SK-N-MC (cell line): ENCODE results near the gene ABL2.
"Not testable (repeated sequence)": the region's sequence is repeated elsewhere in the genome, so short reads cannot be mapped to it uniquely, and the experiment has no call there.

Source experiments
- DNase-seq: peaks from one replicate; pipeline ENCODE4 v3.0.0-alpha.2; 2011; ENCODE audit warnings: low read depth, low spot score
- H3K27ac ChIP-seq: fragments of 200-600 bp; sonication (generic); 2 replicates; pipeline ENCODE4 v1.5.1; 2016; ENCODE audit warnings: mixed run types
- H3K36me3 ChIP-seq: fragments of 200-600 bp; sonication (generic); 2 replicates; pipeline ENCODE4 v1.6.1; 2017; ENCODE audit warnings: antibody characterized with exemption, low read length, mixed read lengths; ENCODE audit not compliant: insufficient read depth
- H3K4me3 ChIP-seq: fragments of 200-600 bp; sonication (generic); 2 replicates; pipeline ENCODE4 v1.5.1; 2016
- H3K9ac ChIP-seq: fragments of 200-600 bp; sonication (generic); 2 replicates; pipeline ENCODE4 v1.8.0; 2017; ENCODE audit warnings: mixed run types, mixed read lengths; ENCODE audit not compliant: insufficient read length
- H3K9me3 ChIP-seq: fragments of 200-600 bp; sonication (generic); 2 replicates; pipeline ENCODE4 v1.6.1; 2017; ENCODE audit warnings: low read depth, mild to moderate bottlenecking, antibody characterized with exemption, low read length, moderate library complexity, mixed read lengths
- EZH2 ChIP-seq: fragments of 200-600 bp; sonication (generic); IDR thresholded peaks from one replicate; pipeline ENCODE4 v1.6.1; 2017; ENCODE audit warnings: antibody characterized with exemption
- FOXP2 ChIP-seq: optimal IDR thresholded peaks from 2 replicates; pipeline ENCODE3; 2011; ENCODE audit warnings: mild to moderate bottlenecking, moderate library complexity; ENCODE audit not compliant: insufficient read depth; ENCODE audit errors: extremely low read length, control extremely low read depth
- POLR2AphosphoS5 ChIP-seq: IDR thresholded peaks from 2 replicates; pipeline ENCODE4 v1.6.1; 2012; ENCODE audit warnings: mild to moderate bottlenecking, low read depth, low read length, borderline replicate concordance

Gene ABL2

GRCh38 chr1:179202161-179202560 lies 27.3 kb downstream of the ABL2 start:
- H3K9ac ChIP-seq = no peak overlapping the region
- no peaks in the 10 kb centered on the region for H3K9me3 ChIP-seq
- H3K4me3 ChIP-seq = no peak overlapping the region
- no peak for DNase-seq
- no peak overlapping the region for H3K27ac ChIP-seq
- no peaks in the 10 kb centered on the region for H3K36me3 ChIP-seq
- TF ChIP-seq EZH2 = no peak
- TF ChIP-seq FOXP2 = no peak

GRCh38 chr1:179200586-179200985 lies 28.9 kb downstream of the ABL2 start:
- no peak overlapping the region for H3K9ac ChIP-seq
- H3K4me3 ChIP-seq = no peak overlapping the region
- H3K36me3 ChIP-seq = no peaks in the 10 kb centered on the region
- H3K27ac ChIP-seq = no peak overlapping the region
- no peak for DNase-seq
- TF ChIP-seq EZH2 (no peak), FOXP2 (no peak), POLR2AphosphoS5 (no peak)
- no peaks in the 10 kb centered on the region for H3K9me3 ChIP-seq

GRCh38 chr1:179197690-179198297 lies 31.7 kb downstream of the ABL2 start:
- Histone ChIP-seq H3K36me3 (no peaks in the 10 kb centered on the region), H3K4me3 (no peak overlapping the region), H3K9ac (no peak overlapping the region), H3K9me3 (no peaks in the 10 kb centered on the region), H3K27ac (no peak overlapping the region)
- TF ChIP-seq EZH2 = no peak
- TF ChIP-seq FOXP2 = no peak
- no peak for TF ChIP-seq POLR2AphosphoS5
- DNase-seq = no peak

GRCh38 chr1:179195857-179196256 lies 33.6 kb downstream of the ABL2 start:
- DNase-seq, H3K4me3 ChIP-seq, H3K27ac ChIP-seq: not testable (repeated sequence)

GRCh38 chr1:179195376-179195775 lies 34.1 kb downstream of the ABL2 start:
- no peak for DNase-seq
- Histone ChIP-seq H3K4me3 (no peak overlapping the region), H3K9me3 (no peaks in the 10 kb centered on the region), H3K9ac (no peak overlapping the region), H3K27ac (no peak overlapping the region), H3K36me3 (no peaks in the 10 kb centered on the region)
- TF ChIP-seq EZH2 = no peak
- TF ChIP-seq POLR2AphosphoS5 = no peak
- TF ChIP-seq FOXP2 = no peak

More at GRCh38 chr1:179195857-179196256, 33.6 kb downstream of the ABL2 start:
- H3K9ac ChIP-seq, H3K36me3 ChIP-seq, H3K9me3 ChIP-seq: not testable (repeated sequence)

GRCh38 chr1:179194068-179194537 lies 35.4 kb downstream of the ABL2 start:
- no peak overlapping the region for H3K27ac ChIP-seq
- H3K4me3 ChIP-seq = no peak overlapping the region
- no peaks in the 10 kb centered on the region for H3K9me3 ChIP-seq
- H3K36me3 ChIP-seq = no peaks in the 10 kb centered on the region
- H3K9ac ChIP-seq = no peak overlapping the region
- TF ChIP-seq FOXP2 (no peak), POLR2AphosphoS5 (no peak)
- DNase-seq = no peak

- H3K36me3 ChIP-seq = no peaks in the 10 kb centered on the region
- H3K4me3 ChIP-seq = no peak overlapping the region
- TF ChIP-seq EZH2 = no peak
- no peak for TF ChIP-seq FOXP2
- H3K27ac ChIP-seq = no peak overlapping the region
- no peak for DNase-seq
- no peaks in the 10 kb centered on the region for H3K9me3 ChIP-seq
- no peak overlapping the region for H3K9ac ChIP-seq
These were observed 38.6 kb downstream of the ABL2 start for GRCh38 chr1:179190861-179191260.

- H3K9me3 ChIP-seq = no peaks in the 10 kb centered on the region
- H3K27ac ChIP-seq = no peak overlapping the region
- H3K36me3 ChIP-seq = no peaks in the 10 kb centered on the region
- H3K4me3 ChIP-seq = no peak overlapping the region
- no peak for DNase-seq
- TF ChIP-seq FOXP2 (no peak), EZH2 (no peak), POLR2AphosphoS5 (no peak)
- no peak overlapping the region for H3K9ac ChIP-seq
These were observed 41.6 kb downstream of the ABL2 start for GRCh38 chr1:179187735-179188471.

- no peaks in the 10 kb centered on the region for H3K9me3 ChIP-seq
- no peak for DNase-seq
- no peaks in the 10 kb centered on the region for H3K36me3 ChIP-seq
- no peak overlapping the region for H3K4me3 ChIP-seq
- H3K27ac ChIP-seq = no peak overlapping the region
- H3K9ac ChIP-seq = no peak overlapping the region
- no peak for TF ChIP-seq EZH2
- TF ChIP-seq POLR2AphosphoS5 = no peak
- TF ChIP-seq FOXP2 = no peak
These were observed 42.4 kb downstream of the ABL2 start for GRCh38 chr1:179187043-179187442.
